Gastrocnemius medialis (tissue), 4 donors: ENCODE data around the gene SPATA25. TPM values are rescaled to one million over a fixed set of nuclear protein-coding genes. Genes with fewer than 3 reads are reported as not detected.

Experiments
- ATAC-seq, 2 donors: fragments of 150-250 bp; one replicate each; pipeline ENCODE4 v1.9.1; 2016
- DNase-seq, 2 donors: peaks; one replicate each; pipeline ENCODE4 v3.0.0-alpha.2; 2019
- H3K27ac ChIP-seq, 4 donors: fragments of 200-600 bp; sonication (generic); 1 replicate in 1 of 4; 2 replicates in 3 of 4; pipeline ENCODE4 v1.5.1; 2016 to 2018; ENCODE audit warnings: mild to moderate bottlenecking in 2 of 4, moderate library complexity in 1 of 4
- H3K27me3 ChIP-seq, 3 donors: fragments of 200-600 bp; sonication (generic) in 2 of 3; 1 replicate in 1 of 3; 2 replicates in 2 of 3; pipeline versions ENCODE4 v1.5.1 to v1.6.0; 2016 to 2019; ENCODE audit warnings: mild to moderate bottlenecking in 1 of 3, moderate library complexity in 1 of 3
- H3K36me3 ChIP-seq, 2 donors: fragments of 200-600 bp; sonication (generic) in 1 of 2; one replicate each; pipeline ENCODE4 v1.5.1; 2017 to 2018
- H3K4me1 ChIP-seq, 2 donors: fragments of 200-600 bp; sonication (generic) in 1 of 2; one replicate each; pipeline ENCODE4 v1.5.1; 2016 to 2017; ENCODE audit warnings: mild to moderate bottlenecking in 2 of 2
- H3K4me3 ChIP-seq, 4 donors: fragments of 200-600 bp; sonication (generic) in 3 of 4; 1 replicate in 1 of 4; 2 replicates in 3 of 4; pipeline ENCODE4 v1.5.1; 2016 to 2019; ENCODE audit warnings: mild to moderate bottlenecking in 2 of 4
- H3K9me3 ChIP-seq, 3 donors: fragments of 200-600 bp; sonication (generic) in 2 of 3; 1 replicate in 1 of 3; 2 replicates in 2 of 3; pipeline ENCODE4 v1.5.1; 2016 to 2019
- POLR2A ChIP-seq, 2 donors: fragments of 450-650 bp; IDR thresholded peaks; one replicate each; pipeline ENCODE4 v1.6.1; 2017; ENCODE audit warnings: antibody characterized with exemption in 2 of 2, mild to moderate bottlenecking in 2 of 2, moderate library complexity in 2 of 2
- in situ Hi-C, 4 donors: fragments of 200-750 bp; cut with MboI; loops; one replicate each; pipeline versions ENCODE4 v1.15.0 to v1.8.0; 2017; ENCODE audit warnings: low sequenced_read_pairs in 4 of 4
- intact Hi-C: fragments of 100-400 bp; cut with DNase I; formaldehyde crosslinking; loops from one replicate; pipeline ENCODE4 v1.15.1; 2023; ENCODE audit warnings: low total_unique reads
- total RNA-seq, 4 donors: library from RNA; depleted of rRNA; stranded (reverse); fragments of >200 nt; gene quantifications; one replicate each; pipeline versions ENCODE4 v1.1.0 to v1.2.3, GENCODE V29; 2016
- TF ChIP-seq, protein P1 (sequence below), 5 experiments: fragments of 450-650 bp in 3 of 5; fragments of 200-600 bp in 2 of 5; sonication (generic) in 2 of 5; IDR thresholded peaks in 4 of 5; conservative IDR thresholded peaks in 1 of 5; 1 replicate in 4 of 5; 2 replicates in 1 of 5; pipeline ENCODE4 v1.5.1; 2016 to 2019; ENCODE audit warnings: antibody characterized with exemption in 5 of 5, mild to moderate bottlenecking in 3 of 5, moderate library complexity in 3 of 5

Gene SPATA25
- total RNA-seq, 4 donors from 2014 or later, result 0.71 to 4.1 (median 1.8) TPM; not detected in 1

DNA sequence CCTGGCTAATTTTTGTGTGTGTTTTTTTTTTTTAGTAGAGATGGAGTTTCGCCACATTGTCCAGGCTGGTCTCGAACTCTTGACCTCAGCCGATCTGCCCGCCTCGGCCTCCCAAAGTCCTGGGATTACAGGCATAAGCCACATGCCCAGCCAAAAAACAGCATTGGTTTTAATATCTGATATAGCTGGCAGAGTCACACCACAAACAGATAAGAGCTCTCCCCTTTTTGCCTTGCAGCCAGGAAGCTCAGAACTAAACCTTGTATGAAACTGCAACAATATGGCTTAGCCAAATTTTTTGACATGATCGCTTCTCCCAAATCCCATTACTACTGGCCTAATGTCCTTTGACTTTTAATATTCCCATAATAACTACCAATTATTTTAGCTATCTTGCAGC is 35.1 kb downstream of the SPATA25 start:
- in situ Hi-C loops (no loop called here), intact Hi-C loops (no loop called here)
- peaks cover 24 to 26% of the 10 kb centered on the region in 2 donors for H3K4me1 ChIP-seq
- no peak overlapping the region for H3K4me3 ChIP-seq
- no peaks in the 10 kb centered on the region for H3K27me3 ChIP-seq
- no peaks in the 10 kb centered on the region for H3K9me3 ChIP-seq
- peaks cover 0 to 25% of the 10 kb centered on the region in 2 donors for H3K36me3 ChIP-seq
- no peak overlapping the region for H3K27ac ChIP-seq
- ATAC-seq, result no peak
- TF ChIP-seq, protein P1, sequence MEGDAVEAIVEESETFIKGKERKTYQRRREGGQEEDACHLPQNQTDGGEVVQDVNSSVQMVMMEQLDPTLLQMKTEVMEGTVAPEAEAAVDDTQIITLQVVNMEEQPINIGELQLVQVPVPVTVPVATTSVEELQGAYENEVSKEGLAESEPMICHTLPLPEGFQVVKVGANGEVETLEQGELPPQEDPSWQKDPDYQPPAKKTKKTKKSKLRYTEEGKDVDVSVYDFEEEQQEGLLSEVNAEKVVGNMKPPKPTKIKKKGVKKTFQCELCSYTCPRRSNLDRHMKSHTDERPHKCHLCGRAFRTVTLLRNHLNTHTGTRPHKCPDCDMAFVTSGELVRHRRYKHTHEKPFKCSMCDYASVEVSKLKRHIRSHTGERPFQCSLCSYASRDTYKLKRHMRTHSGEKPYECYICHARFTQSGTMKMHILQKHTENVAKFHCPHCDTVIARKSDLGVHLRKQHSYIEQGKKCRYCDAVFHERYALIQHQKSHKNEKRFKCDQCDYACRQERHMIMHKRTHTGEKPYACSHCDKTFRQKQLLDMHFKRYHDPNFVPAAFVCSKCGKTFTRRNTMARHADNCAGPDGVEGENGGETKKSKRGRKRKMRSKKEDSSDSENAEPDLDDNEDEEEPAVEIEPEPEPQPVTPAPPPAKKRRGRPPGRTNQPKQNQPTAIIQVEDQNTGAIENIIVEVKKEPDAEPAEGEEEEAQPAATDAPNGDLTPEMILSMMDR (IDR thresholded peaks at IDR 0.05 in 4 of 5, conservative IDR thresholded peaks at IDR 0.05 in 1 of 5), result no peak
- no peak for TF ChIP-seq POLR2A (IDR thresholded peaks at IDR 0.05)
- no peak for DNase-seq

DNA sequence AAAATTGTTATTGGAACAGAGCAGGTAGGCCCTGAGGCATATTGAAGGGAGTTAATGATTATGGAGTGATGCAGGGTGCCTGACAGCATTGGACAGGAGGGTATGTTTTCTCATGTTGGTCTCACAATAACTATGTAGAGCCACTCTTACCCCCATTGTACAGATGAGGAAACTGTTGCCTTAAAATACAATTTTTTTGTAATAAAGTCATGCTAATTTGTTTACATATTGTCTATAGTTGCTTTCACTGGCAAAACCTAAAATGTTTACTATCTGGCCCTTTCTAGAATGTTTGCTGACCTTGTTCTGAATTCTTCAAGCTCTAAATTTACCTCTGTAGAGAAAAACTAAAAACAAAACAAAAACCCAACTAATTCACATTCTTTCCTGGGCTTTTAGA is 35.9 kb downstream of the SPATA25 start:
- Histone ChIP-seq H3K27ac (peak overlapping the region in 1 of 4 donors; percentile 47), H3K9me3 (no peaks in the 10 kb centered on the region), H3K4me1 (peaks cover 23% of the 10 kb centered on the region in 2 donors), H3K36me3 (peaks cover 0 to 28% of the 10 kb centered on the region in 2 donors), H3K27me3 (no peaks in the 10 kb centered on the region), H3K4me3 (no peak overlapping the region)
- no peak for ATAC-seq
- TF ChIP-seq, protein P1 (IDR thresholded peaks at IDR 0.05 in 4 of 5, conservative IDR thresholded peaks at IDR 0.05 in 1 of 5), result no peak
- no peak for TF ChIP-seq POLR2A (IDR thresholded peaks at IDR 0.05)
- intact Hi-C loops (no loop called here), in situ Hi-C loops (no loop called here)
- no peak for DNase-seq

DNA sequence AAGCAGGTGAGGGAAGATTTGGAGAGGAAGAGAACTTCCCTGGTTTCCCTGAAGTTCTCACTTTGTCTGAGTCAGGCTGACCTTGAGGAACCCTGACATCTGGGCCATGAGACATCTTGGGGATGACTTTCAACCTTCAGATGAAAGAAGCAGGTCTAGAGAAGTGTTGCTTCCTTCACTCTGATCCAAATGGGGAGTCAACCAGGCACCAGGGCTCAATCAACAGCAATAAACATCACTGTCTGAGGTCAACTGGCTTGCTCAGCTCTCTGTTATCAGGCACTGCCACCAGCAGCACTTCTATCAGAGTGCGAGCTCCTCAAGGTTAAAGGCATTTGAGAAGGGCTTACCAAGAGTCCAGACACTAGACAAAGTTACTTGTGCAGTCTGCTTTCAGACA is 36.5 kb downstream of the SPATA25 start:
- Histone ChIP-seq H3K4me3 (no peak overlapping the region), H3K27ac (peak overlapping the region in 1 of 4 donors; percentile 47), H3K27me3 (no peaks in the 10 kb centered on the region), H3K36me3 (peaks cover 0 to 34% of the 10 kb centered on the region in 2 donors), H3K9me3 (no peaks in the 10 kb centered on the region), H3K4me1 (peaks cover 17 to 18% of the 10 kb centered on the region in 2 donors)
- in situ Hi-C loops, result no loop called here
- ATAC-seq, result no peak
- DNase-seq, result no peak
- TF ChIP-seq POLR2A (IDR thresholded peaks at IDR 0.05), result no peak
- TF ChIP-seq, protein P1 (IDR thresholded peaks at IDR 0.05 in 4 of 5, conservative IDR thresholded peaks at IDR 0.05 in 1 of 5), result no peak
- intact Hi-C loops, result no loop called here

DNA sequence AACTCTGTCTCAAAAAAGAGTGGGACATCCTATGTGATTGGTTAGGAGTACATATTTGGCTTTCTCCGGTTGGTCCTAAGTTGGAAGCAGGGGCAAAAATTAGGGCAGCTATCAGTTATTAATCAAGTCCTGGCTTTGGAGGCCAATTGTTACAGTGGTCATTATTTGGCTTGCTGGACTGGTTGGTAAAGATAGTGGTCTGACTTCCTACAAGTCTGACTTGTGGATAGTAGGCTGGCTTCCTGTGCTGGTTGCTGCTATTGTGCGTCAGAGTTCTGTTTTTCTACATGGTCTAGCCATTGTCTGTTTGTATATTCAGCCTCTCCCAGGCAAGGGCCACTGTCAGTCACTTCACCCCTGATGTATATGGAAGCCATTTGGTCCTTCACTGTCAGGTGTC is 37.2 kb downstream of the SPATA25 start:
- Histone ChIP-seq H3K4me1 (peaks cover 10 to 14% of the 10 kb centered on the region in 2 donors), H3K4me3 (no peak overlapping the region), H3K27me3 (no peaks in the 10 kb centered on the region), H3K36me3 (peaks cover 0 to 39% of the 10 kb centered on the region in 2 donors), H3K27ac (peak overlapping the region in 1 of 4 donors; percentile 47), H3K9me3 (no peaks in the 10 kb centered on the region)
- DNase-seq, result no peak
- TF ChIP-seq, protein P1 (IDR thresholded peaks at IDR 0.05 in 4 of 5, conservative IDR thresholded peaks at IDR 0.05 in 1 of 5), result no peak
- no peak for TF ChIP-seq POLR2A (IDR thresholded peaks at IDR 0.05)
- intact Hi-C loops (no loop called here), in situ Hi-C loops (no loop called here)
- no peak for ATAC-seq
